AML-193 (cell line): ENCODE data around the gene PTPN13.

ENCODE experiments used
- DNase-seq, 2 experiments: peaks; one replicate each; lab custom pipeline; 2025; lab: John Stamatoyannopoulos, UW

Gene PTPN13

DNA sequence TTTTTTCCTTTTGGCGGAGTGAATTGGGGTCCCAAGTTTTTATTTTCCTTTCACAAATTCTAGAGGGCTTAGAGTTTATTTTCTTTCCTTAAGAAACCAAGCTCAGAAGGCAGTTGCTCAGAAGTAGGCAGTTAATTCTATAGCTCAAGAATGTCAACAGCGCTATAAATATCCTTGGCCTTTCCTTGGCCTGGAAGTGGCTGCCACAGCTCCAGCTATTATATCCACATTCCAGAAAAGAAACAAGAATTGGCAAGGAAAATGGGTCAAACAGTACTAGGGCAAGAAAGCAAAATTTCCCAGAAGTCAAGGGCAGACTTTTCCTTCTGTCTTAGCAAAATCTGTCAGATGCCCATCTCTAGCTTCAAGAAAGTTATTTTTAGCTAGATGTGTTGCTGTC, 224.1 kb downstream of the PTPN13 start:
- no peak for DNase-seq

DNA sequence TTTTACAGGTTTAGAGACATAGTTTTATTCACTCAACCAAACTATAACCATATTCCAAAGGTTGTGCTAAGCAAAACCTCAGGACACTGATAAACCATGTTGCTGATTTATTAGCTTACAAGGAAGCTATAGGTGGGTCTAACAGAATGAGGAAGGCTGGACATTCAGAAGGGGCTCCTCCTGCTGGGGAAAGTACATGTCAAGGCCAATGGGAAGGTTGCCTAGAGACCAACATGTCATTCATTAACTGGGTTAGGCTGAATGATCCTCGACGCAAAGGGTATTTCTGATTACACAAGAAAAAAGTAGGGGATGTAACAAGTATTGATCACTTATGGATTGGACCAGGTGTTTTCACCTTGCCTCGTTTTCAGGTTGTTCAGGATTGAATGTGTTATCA, 224.7 kb downstream of the PTPN13 start:
- DNase-seq: no peak

DNA sequence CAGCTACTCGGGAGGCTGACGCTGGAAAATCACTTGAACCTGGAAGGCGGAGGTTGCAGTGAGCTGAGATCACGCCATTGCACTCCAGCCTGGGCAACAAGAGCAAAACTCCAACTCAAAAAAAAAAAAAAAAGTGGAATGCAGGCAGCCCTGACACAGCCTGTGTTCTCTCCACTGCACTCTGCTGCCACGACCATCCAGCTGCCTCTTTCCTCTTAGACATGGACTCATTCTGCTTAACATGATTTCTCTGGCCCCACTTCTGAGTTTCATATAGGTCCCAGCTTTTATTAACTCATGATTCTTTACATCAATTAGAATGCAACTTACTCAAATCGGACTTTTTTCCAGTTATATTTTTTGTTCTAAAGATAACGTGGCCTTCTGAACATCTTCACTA, 225.4 kb downstream of the PTPN13 start:
- DNase-seq: no peak

DNA sequence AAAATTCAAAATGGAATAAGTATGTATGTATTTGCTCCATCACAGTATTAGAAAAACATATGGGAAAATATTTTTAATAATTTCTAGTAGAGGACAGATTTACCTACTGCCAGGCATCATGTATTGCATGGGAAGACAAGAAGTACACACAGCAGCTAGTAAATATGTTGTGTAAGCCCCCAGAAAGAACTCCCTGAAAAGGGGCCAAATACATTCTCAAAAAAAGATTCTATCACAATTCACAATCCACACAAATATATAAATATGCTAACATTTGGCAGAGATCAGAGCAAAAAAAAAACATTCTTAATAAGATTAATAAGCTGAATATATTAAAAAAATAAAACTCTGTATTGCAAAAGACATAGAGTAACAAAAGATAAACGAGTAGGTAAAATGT, 227.0 kb downstream of the PTPN13 start:
- DNase-seq: no peak

DNA sequence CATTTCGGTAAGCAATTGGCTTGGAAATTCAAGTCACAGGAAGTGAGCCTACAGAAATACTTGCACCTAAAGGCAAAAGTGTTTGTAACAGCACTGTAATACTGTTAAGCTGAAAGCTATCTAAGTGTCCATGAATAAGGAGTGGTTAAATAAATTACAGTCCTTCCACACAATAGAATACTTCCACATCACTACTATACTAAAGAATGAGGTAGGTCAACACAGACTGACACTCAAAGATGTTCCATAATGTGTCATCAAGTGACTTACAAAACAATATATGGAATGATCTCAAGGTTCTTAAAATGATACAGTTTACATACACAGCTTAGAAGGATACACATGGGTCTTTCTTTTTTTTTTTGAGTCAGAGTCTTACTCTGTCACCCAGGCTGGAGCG, 228.0 kb downstream of the PTPN13 start:
- DNase-seq: no peak

DNA sequence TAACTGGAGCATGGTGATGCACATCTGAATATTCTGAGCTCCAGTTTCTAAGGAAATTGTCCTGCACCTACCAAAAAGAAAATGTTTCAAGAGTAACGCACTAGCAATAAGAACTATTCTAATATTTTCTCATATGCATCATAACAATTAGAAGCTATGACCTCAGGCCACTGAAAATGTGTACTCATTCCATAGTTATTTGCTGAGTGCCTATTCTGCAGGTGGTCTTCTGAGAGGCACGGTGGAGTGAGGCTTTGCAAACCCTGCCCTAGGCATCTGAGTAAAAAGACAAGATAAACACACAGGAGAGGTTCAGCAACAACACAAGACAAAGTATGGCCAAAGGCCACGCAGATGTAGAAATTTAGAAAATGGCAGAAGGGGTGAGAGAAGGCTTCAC, 231.4 kb downstream of the PTPN13 start:
- DNase-seq: no peak

DNA sequence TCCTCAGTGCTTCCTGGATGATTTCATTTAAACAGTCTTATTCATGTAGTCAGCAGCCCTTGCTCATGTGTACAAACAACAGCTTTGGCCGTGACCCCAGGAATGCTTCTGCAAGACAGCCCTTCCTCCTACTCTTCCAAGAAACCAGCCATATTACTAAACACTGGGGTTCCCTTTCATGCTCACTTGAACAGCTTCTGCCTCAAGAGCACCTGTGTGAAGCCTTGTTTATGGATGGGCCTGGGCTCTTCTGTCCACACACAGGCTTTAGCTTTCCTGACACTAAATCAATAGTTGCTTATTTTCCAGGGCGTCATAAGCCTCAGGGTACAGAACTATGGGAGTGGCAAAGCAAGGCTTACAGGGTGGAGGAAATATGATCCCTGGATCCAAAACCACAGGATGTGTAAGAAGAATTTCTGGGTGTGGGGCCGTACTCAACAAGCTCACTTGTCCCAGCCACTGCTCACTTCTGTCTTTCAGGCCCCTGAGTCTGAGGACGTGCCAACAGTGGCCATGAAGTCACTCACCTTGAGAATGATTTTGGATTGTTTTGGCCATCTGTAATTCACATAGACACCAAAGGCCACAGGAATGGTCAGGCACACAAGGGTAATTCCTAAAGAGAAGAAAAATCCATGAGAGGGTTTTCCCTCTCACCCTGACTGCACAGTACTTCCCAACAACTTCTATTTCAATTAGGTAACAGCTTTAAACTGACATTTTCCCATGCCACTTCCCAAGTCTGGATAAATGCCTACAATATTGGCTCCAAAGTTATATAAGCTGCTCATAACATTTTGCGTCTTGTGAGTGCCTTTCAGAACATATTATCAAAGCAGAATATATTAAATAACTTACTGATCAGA, 237.4 kb downstream of the PTPN13 start:
- no peak for DNase-seq

DNA sequence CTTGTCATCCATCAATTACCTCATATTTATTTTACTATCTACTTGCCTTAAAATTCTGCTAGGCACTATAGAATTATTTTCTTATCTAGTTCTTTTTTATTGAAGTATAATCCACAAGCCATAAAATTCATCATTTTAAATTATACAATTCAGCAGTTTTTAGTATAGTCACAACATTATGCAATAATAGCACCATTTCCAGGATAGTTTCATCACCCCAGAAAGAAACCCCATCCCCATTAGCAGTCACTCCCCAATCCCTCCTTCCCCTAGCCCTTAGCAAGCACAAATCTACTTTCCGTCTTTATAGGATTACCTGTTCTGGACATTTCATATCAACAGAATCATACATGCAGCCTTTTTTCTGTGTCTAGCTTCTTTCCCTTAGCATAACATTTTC, 239.5 kb downstream of the PTPN13 start:
- DNase-seq: no peak

DNA sequence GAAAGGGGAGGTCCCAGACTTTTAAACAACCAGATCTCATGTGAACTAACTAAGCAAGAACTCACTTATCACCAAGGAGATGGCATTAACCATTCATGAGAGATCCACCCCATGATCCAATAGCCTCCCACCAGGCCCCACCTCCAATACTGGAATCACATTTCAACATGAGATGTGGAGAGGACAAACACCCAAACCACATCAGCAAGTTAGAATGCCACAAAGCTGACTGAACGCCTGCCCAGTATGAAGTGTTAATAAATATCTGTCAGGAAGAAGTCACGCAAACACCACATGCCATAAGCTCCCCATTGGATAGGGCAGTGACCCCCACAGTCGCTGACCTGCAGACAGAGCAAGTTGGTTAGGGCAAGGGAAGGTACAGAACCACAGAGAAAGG, 240.8 kb downstream of the PTPN13 start:
- DNase-seq: no peak

DNA sequence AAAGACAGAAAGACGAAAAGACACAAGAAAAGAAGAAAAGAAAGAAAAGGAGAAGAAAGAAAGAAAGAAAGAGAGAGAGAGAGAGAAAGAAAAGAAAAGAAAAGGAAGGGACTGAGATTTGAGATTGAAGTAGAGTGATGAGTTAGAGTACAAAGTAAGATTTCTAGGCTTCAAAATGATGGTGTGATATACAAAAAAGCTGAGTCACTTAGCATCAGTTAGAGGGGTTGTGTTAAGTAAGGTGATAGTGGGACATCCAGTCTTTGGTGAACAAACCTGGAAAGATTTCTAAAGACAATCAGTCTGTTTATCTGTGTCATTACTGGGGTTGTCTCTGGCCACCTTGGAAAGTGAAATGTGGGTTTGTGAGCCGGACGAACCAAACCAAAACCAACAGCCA, 241.6 kb downstream of the PTPN13 start:
- DNase-seq: no peak

DNA sequence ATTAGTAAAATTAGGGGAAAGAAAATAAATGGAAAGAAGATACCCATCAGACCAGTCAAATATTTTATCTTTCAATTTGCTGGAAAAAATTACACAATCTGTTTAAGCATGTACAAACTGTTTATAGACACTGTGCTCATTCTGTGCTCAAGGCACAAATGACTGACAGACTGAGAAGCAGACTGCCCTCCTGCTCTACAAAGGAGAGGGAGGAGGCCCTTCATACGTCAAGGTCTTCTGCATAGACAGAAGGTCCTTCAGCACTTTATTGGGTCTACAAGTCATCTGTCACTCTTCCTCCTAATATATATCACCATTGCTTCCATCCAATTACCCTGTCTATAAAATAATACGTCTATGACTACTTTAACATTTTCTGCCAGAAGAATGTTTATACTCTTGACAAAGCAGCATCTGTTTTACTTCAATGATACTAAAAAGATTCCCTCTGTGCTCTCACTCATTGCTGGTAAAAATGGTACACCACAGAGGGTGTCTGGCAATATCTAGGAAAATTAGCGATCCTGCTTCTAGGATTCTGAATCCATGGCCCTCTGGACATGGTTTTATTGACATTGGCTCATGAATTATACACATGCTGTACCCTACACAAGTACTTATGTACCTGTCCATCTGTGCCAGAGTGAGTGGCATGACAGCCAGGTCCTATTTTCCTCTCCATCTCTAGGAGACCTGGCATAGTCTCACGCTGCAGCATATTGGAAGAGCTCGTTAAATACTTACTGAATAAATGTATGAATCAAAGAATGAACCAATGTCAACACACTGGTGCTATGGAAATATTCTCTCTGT, 243.8 kb downstream of the PTPN13 start:
- no peak for DNase-seq

DNA sequence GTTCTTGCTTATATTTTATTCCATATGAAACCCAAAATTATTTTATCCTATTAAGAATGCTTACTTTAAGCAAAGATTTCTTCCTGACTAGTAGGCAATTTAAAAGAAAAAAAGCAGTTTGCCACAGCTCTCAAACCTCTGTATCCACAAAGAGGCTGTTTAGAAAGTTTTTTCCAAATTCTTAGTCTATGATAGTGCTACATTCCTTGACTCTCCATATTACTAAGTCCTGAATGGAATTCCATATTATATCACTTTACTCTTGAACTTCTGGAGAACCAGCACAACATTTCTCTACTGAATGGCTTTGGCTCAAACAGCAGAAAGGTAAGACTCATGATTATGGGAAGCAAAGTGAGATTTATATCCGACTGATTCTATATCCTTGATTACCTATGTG, 246.7 kb downstream of the PTPN13 start:
- no peak for DNase-seq

DNA sequence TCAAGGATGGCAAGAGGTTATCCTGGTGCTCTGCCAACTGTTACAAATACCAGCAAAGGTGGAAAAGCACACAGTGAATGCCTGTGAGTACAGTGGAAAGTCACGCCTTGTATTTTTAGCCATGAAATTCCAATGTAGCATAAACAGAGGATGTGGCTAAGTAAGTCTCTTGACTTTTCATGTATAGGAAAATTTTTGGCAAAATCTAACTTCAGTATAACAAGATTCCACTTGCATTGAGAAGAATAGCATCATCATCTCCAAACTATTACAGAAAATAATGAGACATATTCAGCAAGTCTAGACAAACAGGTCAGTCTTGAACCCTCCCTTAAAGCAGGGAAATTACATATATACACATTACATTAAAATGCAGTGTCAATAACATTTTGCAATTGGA, 247.2 kb downstream of the PTPN13 start:
- DNase-seq: no peak

DNA sequence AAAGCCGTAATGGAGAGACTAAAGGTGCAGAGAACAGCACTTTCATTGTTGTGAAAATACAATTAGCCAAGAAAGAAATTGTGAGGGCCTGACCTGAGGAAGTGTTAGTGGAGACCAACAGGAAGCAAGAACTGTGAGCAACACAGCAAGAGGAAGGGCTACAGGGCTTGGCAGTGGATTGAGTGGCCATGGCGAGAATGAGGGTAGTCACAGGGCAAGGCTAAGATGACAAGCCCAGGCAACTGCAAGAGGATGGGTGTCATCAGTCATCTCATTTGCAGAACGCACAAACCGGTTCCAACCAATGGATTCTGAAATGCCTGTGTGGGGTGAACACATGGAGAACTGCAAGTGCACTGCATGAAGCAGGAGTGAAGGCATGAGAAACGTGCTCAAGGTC, 251.5 kb downstream of the PTPN13 start:
- DNase-seq: no peak

DNA sequence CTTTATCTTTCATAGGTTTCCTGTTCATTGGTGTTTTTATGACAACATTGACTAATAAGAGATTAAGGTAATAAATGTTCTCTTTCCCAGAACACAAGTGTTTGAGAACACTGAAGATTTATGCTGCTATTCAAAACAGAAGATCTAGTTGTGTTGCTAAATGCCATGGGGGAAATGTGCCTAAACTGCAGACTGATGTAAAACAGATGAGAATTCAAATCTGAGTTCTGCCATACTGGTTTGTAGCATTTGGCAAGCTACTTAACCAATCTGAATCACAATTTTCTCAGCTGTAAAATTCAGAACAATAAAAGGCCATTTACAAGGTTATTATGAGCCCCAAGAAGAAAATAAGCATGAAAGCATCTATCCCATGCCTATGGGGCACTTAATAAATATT, 252.8 kb downstream of the PTPN13 start:
- no peak for DNase-seq

DNA sequence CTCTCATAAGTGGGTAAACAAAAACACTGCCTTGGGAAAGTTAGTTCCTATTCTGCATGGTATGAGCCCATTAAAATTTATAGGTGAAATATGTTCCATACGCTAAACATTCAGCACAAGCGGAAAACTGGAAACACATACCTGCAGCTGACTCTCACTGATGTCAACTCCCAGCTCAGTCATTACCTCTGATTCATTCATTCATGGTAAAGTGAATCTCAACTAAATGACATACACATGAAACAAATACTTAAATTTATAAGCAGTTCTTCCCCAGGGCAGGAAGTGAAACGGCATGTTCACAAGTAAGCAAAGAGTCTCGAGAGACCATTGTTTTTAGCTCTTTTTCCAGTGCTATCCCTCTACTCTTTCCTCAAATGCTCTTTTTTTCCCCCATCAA, 253.5 kb downstream of the PTPN13 start:
- no peak for DNase-seq

DNA sequence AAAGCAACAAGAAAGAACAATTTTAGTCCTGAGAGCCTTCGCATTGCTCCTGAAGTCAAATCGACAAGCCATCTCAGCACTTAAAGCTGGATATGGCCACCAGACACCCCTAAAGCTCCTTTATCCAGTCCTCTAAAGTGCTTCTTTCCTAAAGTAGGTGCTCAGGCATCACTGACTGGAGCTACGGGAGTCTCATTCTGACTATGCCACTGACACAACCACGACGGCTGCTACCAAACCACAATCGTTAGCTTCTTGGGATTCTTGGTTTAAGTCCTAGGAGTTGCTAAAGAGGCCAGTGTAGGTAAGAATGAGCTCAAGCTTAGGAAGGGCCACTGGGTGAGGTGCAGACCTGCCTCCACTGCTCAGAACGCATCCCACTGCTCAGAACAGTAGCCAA, 254.0 kb downstream of the PTPN13 start:
- DNase-seq: no peak

DNA sequence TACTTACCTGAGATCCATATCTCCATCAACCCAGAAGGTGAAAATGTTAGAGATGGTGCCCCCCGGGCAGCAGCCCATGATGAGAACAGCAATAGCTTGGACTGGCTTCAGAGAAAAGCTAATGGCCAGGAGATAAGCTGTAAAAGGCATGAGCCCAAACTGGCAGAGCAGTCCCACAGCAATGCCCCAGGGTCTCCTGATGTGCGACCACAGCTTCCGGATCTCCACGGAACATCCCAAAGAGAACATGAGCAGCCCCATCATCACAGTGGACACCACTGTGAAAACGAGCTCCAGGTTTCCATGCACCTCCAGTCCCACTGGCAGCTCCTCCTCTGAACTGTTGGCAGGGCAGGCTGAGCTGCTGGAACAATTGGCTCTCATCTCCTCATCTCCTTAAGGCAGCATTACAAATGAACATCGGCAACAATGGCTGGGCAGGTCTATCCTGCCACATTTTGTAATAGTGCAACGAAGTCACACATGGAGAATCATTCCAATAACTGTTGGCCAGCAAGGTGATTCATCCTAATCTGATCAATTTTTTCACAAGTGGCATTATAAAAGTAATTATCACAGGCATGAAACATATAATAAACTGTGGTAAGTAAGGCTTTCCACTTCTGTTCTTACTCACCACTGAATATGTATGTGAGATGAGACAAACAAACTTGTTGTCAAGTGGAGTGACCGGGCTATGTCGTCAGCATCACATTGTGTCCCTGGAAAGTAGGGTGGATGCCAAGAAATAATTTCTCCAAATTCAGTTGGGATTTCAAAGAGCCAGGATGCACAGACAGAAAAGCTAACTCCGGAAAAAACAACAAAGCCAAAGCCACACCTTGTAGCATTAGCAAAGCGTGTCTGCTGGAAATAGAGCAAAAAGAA, 254.9 kb downstream of the PTPN13 start, which contains the start of gene SLC10A6:
Gene SLC10A6, minus strand, starts transcription at position 653 of the 888 bp plus-strand sequence. Its CDS starts 269 bp downstream, at position 384.
- DNase-seq: no peak

DNA sequence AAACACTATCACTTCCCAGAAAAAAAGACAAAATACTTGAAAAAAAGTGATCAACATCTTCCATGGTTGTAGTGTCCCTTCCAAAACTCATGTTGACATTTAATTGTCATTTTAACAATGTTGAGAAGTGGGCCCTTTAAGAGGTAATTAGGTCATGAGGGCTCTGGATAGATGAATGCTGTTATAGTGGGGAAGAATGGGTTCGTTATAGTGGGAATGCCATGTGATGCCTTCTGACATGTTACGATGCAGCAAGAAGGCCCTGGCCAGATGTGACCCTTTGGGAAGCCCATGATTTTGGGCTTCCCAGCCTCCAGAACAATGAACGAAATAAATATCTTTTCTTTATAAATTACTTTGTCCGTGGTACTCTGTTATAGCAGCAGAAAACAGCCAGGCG, 259.1 kb downstream of the PTPN13 start:
- no peak for DNase-seq

DNA sequence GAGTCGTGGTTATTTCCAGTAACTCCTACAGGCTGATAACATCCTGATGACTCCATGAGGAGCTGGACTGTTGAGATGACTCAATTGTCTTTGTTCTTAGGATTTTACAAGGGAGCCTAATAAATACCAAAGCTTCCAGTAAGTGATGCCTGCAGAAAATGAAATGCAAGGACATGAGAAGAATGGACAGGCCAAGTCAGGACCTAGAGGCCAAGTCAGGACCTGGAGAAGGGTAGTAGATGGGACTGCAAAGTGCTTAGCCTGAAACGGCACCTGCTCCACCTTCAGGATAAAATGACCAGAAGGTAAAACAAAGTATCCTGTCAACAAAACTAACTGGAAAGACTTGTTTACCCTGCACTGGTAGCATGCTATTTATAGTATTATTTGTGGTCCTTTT, 261.5 kb downstream of the PTPN13 start:
- DNase-seq: no peak

DNA sequence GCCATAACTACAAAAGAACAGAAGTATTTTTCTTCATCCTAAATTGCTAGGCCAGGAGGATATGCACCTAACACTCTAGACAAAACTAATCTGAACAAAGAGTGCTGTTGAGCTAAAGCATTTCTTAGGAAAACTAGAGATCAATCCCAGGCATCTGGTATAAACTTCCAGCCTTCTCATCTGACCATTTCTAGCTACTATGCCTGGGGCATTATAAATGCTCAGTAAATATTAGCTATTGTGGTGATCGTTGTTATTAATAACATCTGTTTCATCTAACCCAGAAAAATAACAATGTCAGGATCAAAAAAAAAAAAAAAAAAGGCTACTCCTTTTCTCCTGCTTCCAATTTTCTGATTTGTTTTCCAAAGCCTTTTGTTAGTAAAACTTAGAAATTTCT, 262.8 kb downstream of the PTPN13 start:
- DNase-seq: no peak

DNA sequence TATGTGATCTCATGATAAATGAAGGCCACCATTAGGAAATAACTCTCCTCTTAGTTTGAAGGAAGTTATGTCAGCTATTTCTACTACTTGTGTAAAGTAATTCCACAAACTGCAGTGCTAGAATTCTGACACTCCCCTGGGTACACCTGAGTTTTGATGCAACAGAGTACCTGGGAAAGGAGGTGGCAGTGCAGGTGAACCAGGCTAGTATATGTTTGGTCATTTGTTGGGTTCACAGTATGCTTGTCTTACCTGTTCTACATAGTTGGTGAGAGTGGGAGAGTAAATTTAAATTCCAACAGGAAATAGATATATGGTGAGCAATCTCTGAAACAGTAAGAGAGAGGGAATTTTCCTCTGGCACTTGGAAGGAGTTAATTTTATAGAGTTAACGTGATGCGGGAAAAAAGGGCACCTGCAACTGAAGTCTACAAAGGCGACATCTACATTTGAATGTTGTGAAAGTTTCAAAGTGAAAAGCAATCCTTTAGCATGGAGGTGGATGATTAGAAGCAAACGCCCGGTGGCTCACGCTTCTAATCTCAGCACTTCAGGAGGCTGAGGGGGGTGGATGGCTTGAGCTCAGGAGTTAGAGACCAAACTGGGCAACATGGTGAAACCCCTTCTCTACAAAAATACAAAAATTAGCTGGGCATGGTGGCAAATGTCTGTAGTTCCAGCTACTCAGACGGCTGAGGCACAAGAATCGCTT, 263.4 kb downstream of the PTPN13 start:
- no peak for DNase-seq
